Testis (tissue), 5 donors: ENCODE measurements around the gene PLXNB3. TPM values are rescaled to one million over a fixed set of nuclear protein-coding genes. Genes with fewer than 3 reads are reported as not detected.

Source experiments
- DNase-seq: peaks from one replicate; pipeline ENCODE4 v3.0.0-alpha.2; 2019
- H3K27ac ChIP-seq, 2 donors: fragments of 200-600 bp; sonication (generic); one replicate each; pipeline ENCODE4 v1.5.1; 2019
- H3K27me3 ChIP-seq: fragments of 200-600 bp; sonication (generic); one replicate; pipeline ENCODE4 v1.5.1; 2019
- H3K36me3 ChIP-seq: fragments of 200-600 bp; sonication (generic); one replicate; pipeline ENCODE4 v1.5.1; 2017; ENCODE audit warnings: low read depth; ENCODE audit errors: missing control alignments
- H3K4me1 ChIP-seq: fragments of 200-600 bp; sonication (generic); one replicate; pipeline ENCODE4 v1.5.1; 2019
- H3K4me3 ChIP-seq, 2 donors: fragments of 200-600 bp; sonication (generic); one replicate each; pipeline ENCODE4 v1.5.1; 2017 to 2019
- H3K9me3 ChIP-seq: fragments of 200-600 bp; sonication (generic); one replicate; pipeline ENCODE4 v1.5.1; 2017
- CTCF ChIP-seq, 3 experiments: fragments of 450-650 bp in 2 of 3; fragments of 200-600 bp in 1 of 3; sonication (generic) in 1 of 3; IDR thresholded peaks; one replicate each; pipeline ENCODE4 v1.5.1; 2016 to 2019; ENCODE audit warnings: antibody characterized with exemption in 3 of 3, mild to moderate bottlenecking in 2 of 3, moderate library complexity in 1 of 3
- POLR2A ChIP-seq: fragments of 450-650 bp; IDR thresholded peaks from one replicate; pipeline ENCODE4 v1.6.1; 2017; ENCODE audit warnings: antibody characterized with exemption, mild to moderate bottlenecking, moderate library complexity
- WGBS, 2 donors: methylation state at CpG; one replicate each; pipeline ENCODE4 v1.1.5; 2018; 5-methylcytosine and 5-hydroxymethylcytosine counted together
- intact Hi-C: fragments of 100-400 bp; cut with DNase I; formaldehyde crosslinking; loops from one replicate; pipeline ENCODE4 v1.15.1; 2023; ENCODE audit warnings: low total_unique reads
- long read RNA-seq, 2 donors: transcript quantifications; one replicate each; lab custom pipeline, GENCODE V29; 2026
- polyA plus RNA-seq: library from polyadenylated mRNA; stranded (reverse); fragments of 350-450 nt; fragmentation: Illumina TruSeq; extraction: RNeasy Lipid Tissue Mini Kit (QIAGEN cat#74804); gene quantifications from one replicate; pipeline ENCODE4 v1.2.3, GENCODE V29; 2014; ENCODE audit warnings: low read depth, low replicate concordance; ENCODE audit not compliant: insufficient read depth
- total RNA-seq, 2 donors: library from RNA; depleted of rRNA; stranded (reverse); fragments of >200 nt; gene quantifications; one replicate each; pipeline ENCODE4 v1.2.3, GENCODE V29; 2016

Gene PLXNB3
- total RNA-seq (10 to 100 TPM; 49.3 to 57.9 TPM), polyA plus RNA-seq (28.0 TPM)
- long read RNA-seq, donor 1: 0 reads
- long read RNA-seq, donor 2: 0 reads

GRCh38 chrX:153763989-153764755 is at the start of gene PLXNB3:
PLXNB3 (plus strand) TSS chrX:153764249; CDS start chrX:153765536, 1,287 bp downstream.
- H3K36me3 ChIP-seq: no peaks in the 10 kb centered on the region
- peak within 1 kb of the TSS; percentile 39 to 72 for H3K27ac ChIP-seq
- peaks cover 14% of the 10 kb centered on the region for H3K4me1 ChIP-seq
- no peaks in the 10 kb centered on the region for H3K9me3 ChIP-seq
- WGBS, 2 donors: 46% methylated on average over 15 of the region's 26 CpGs; no CpG with 5 or more reads in 1 of the 2 donors
- no peak within 1 kb of the TSS for H3K4me3 ChIP-seq
- no peaks in the 10 kb centered on the region for H3K27me3 ChIP-seq
- peak; percentile 79 for DNase-seq
- intact Hi-C loops: loop anchor here (10.0 kb wide), 1 partner anchor 191 kb away; no protein-coding TSS in a partner anchor
- TF ChIP-seq CTCF (IDR thresholded peaks at IDR 0.05) (peak; percentile 71 to 81 (median 80)), POLR2A (no peak)

GRCh38 chrX:153714256-153714655 is 49.8 kb upstream of the PLXNB3 start:
- Histone ChIP-seq H3K36me3 (no peaks in the 10 kb centered on the region), H3K27me3 (no peaks in the 10 kb centered on the region), H3K4me3 (no peak overlapping the region), H3K4me1 (no peaks in the 10 kb centered on the region), H3K27ac (no peak overlapping the region), H3K9me3 (no peaks in the 10 kb centered on the region)
- DNase-seq: no peak
- TF ChIP-seq POLR2A: no peak
- no peak for TF ChIP-seq CTCF (IDR thresholded peaks at IDR 0.05)
- intact Hi-C loops: no loop called here
- WGBS, 2 donors: 86 to 96% methylated on average over 3 of the region's 3 CpGs

- Histone ChIP-seq H3K4me1 (no peaks in the 10 kb centered on the region), H3K36me3 (no peaks in the 10 kb centered on the region), H3K9me3 (no peaks in the 10 kb centered on the region), H3K27ac (no peak overlapping the region), H3K27me3 (no peaks in the 10 kb centered on the region), H3K4me3 (no peak overlapping the region)
- intact Hi-C loops: no loop called here
- DNase-seq: no peak
- 93 to 96% methylated on average over 9 of the region's 9 CpGs for WGBS, 2 donors
- no peak for TF ChIP-seq POLR2A
- TF ChIP-seq CTCF (IDR thresholded peaks at IDR 0.05): no peak
Observed at GRCh38 chrX:153717445-153717844, 46.6 kb upstream of the PLXNB3 start.

GRCh38 chrX:153719238-153719637 is 44.8 kb upstream of the PLXNB3 start:
- Histone ChIP-seq H3K4me3 (no peak overlapping the region), H3K36me3 (no peaks in the 10 kb centered on the region), H3K9me3 (no peaks in the 10 kb centered on the region), H3K27ac (no peak overlapping the region), H3K27me3 (no peaks in the 10 kb centered on the region), H3K4me1 (no peaks in the 10 kb centered on the region)
- 92% methylated on average over 2 of the region's 2 CpGs; no CpG with 5 or more reads in 1 of the 2 donors for WGBS, 2 donors
- intact Hi-C loops: no loop called here
- DNase-seq: no peak
- TF ChIP-seq POLR2A (no peak), CTCF (IDR thresholded peaks at IDR 0.05) (no peak)
